Lower leg skin (tissue), 3 donors: ENCODE measurements around the gene ZNF765.

Source experiments
- POLR2A ChIP-seq, 2 donors: fragments of 450-650 bp; IDR thresholded peaks; one replicate each; pipeline ENCODE4 v1.6.1; 2016 to 2017; ENCODE audit warnings: antibody characterized with exemption in 2 of 2, mild to moderate bottlenecking in 1 of 2, moderate library complexity in 1 of 2
- TF ChIP-seq, protein P1 (sequence below), 3 donors: fragments of 450-650 bp; IDR thresholded peaks; one replicate each; pipeline ENCODE4 v1.5.1; 2016; ENCODE audit warnings: antibody characterized with exemption in 3 of 3, mild to moderate bottlenecking in 3 of 3, moderate library complexity in 2 of 3

DNA sequence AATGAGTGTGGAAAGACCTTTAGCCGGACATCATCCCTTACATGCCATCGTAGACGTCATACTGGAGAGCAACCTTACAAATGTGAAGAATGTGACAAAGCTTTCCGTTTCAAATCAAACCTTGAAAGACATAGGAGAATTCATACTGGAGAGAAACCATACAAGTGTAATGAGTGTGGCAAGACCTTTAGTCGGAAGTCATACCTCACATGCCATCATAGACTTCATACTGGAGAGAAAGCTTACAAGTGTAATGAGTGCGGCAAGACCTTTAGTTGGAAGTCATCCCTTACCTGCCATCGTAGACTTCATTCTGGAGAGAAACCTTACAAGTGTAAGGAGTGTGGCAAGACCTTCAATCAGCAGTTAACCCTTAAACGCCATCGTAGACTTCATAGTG lies 60.9 kb downstream of the ZNF765 start:
- TF ChIP-seq, protein P1, sequence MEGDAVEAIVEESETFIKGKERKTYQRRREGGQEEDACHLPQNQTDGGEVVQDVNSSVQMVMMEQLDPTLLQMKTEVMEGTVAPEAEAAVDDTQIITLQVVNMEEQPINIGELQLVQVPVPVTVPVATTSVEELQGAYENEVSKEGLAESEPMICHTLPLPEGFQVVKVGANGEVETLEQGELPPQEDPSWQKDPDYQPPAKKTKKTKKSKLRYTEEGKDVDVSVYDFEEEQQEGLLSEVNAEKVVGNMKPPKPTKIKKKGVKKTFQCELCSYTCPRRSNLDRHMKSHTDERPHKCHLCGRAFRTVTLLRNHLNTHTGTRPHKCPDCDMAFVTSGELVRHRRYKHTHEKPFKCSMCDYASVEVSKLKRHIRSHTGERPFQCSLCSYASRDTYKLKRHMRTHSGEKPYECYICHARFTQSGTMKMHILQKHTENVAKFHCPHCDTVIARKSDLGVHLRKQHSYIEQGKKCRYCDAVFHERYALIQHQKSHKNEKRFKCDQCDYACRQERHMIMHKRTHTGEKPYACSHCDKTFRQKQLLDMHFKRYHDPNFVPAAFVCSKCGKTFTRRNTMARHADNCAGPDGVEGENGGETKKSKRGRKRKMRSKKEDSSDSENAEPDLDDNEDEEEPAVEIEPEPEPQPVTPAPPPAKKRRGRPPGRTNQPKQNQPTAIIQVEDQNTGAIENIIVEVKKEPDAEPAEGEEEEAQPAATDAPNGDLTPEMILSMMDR (IDR thresholded peaks at IDR 0.05), result no peak
- no peak for TF ChIP-seq POLR2A (IDR thresholded peaks at IDR 0.05)
